Epithelial cell of proximal tubule (primary cell): ENCODE data around the gene KAZALD1. TPM values are rescaled to one million over a fixed set of nuclear protein-coding genes. Genes with fewer than 3 reads are reported as not detected.

ENCODE experiments used
- DNase-seq: peaks from one replicate; pipeline ENCODE4 v3.0.0-alpha.2; 2011; ENCODE audit warnings: low read depth
- H3K4me3 ChIP-seq: 2 replicates; pipeline ENCODE4 v1.5.1; 2011; ENCODE audit warnings: low read depth, mild to moderate bottlenecking, low read length
- total RNA-seq: library from RNA; depleted of rRNA; stranded (reverse); fragments of >200 nt; gene quantifications from 2 replicates; pipeline ENCODE4 v1.2.3, GENCODE V29; 2015
- TF ChIP-seq, protein P1 (sequence below): conservative IDR thresholded peaks from 2 replicates; pipeline ENCODE4 v1.5.1; 2012; ENCODE audit warnings: low read depth, mild to moderate bottlenecking, low read length

Gene KAZALD1
- total RNA-seq, 1 donor from 2014 or later: 2.9 TPM

DNA sequence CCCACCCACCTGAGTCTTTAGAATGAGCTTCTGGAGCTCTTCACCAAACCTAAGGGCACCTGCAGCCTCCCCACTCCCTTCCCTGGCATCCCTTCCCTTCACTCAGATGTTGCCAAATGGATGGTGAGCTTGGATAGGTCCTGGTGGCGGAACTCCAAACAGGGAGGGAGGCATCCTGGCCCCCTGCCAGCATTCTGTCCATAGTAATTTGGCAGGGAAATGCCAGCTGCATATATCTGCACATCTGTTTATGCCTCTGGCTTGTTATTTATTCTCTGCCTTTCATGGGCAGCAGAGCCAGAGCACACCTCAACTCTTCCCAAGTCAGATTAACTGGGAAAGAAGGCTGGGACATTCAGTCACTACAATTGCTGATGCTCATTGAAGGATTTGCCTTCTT, 18.1 kb downstream of the KAZALD1 start:
- TF ChIP-seq, protein P1, sequence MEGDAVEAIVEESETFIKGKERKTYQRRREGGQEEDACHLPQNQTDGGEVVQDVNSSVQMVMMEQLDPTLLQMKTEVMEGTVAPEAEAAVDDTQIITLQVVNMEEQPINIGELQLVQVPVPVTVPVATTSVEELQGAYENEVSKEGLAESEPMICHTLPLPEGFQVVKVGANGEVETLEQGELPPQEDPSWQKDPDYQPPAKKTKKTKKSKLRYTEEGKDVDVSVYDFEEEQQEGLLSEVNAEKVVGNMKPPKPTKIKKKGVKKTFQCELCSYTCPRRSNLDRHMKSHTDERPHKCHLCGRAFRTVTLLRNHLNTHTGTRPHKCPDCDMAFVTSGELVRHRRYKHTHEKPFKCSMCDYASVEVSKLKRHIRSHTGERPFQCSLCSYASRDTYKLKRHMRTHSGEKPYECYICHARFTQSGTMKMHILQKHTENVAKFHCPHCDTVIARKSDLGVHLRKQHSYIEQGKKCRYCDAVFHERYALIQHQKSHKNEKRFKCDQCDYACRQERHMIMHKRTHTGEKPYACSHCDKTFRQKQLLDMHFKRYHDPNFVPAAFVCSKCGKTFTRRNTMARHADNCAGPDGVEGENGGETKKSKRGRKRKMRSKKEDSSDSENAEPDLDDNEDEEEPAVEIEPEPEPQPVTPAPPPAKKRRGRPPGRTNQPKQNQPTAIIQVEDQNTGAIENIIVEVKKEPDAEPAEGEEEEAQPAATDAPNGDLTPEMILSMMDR: no peak
- no peak for DNase-seq
- no peak overlapping the region for H3K4me3 ChIP-seq

DNA sequence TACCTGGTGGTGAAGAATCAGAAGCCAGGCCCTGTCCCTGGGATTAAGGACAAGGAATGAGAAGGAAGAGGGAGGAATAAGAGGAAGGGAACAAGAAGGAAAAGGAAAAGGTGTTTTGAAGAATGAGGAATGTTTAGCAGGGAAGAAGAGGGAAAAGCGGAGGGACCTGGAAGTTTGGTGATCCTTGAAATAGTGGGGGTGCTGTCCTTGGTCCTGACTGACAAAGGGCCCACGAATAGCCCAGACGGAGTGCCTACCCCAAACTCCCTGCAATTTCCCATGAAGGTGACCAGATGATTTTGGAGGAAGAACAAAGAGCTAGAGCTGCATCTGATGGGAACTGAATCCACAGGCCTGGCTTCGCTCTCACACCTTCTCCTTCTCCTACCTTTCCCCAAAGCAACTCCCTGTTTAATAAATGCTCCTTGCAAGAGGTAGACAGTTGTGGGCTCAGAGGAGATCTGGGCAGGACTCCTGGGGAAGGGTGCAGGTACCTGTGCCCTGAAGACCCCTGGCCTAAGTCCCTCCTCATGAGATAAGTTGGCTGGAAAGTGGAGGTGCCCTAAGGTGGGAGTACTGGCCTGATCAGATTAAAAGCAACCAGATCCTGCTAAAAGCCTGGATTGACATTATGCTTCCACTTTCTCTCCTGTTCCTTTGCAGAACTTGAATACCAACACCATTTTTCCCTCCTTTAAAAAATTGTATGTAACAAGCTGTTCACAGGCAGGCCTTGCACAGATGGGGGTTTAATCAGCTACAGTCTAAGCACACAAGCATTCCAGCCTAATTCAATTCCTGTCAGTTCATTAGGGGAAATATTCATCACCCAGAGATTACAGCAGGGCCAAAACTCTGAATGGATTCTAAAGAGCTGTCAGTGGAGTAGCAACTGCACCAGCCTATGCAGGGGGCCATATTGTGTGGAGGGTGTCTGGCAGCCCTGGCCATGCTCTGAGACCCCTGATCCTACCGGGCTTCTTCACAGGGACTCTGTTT, 19.4 kb downstream of the KAZALD1 start:
- DNase-seq: no peak
- H3K4me3 ChIP-seq: no peak overlapping the region
- TF ChIP-seq, protein P1: no peak

DNA sequence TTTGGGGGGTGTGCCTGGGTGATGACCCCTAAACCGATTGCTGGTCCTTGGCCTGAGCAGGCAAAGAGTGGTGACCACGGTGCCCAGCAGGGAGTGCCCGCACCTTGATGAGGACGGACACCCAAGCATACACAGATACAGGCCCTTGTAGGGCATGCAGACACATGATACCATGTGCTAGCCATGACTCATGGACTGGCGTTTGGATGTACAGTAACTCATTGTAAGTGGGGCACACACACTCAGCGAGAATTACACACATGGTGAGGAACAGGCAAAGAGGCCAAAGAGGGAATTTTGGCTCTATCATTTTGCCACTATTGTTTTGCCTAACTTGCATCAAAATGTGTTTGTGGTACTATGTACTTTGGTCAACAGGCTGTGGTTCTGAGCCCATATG, 24.1 kb downstream of the KAZALD1 start:
- no peak for DNase-seq
- TF ChIP-seq, protein P1: no peak
- H3K4me3 ChIP-seq: no peak overlapping the region

DNA sequence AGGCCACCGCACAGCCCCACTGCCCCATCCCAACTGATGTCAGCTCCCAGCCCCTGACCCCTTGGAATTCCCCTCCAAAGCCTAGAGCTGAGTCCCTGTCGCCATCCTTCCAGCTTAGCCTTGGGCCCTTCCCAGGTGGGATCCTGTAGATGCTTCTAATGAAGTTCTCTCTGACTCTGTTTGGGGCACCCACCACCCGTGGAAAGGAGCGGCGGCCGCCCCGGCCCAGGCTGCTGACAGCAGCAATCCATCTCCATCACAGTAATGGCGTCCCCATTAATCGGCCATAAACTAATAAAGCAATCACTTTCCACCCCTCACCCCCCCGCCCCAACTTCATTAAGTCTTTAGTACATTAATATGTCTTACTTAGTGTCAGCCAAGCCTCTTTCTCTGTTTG, 25.6 kb downstream of the KAZALD1 start:
- TF ChIP-seq, protein P1: no peak
- no peak overlapping the region for H3K4me3 ChIP-seq

DNA sequence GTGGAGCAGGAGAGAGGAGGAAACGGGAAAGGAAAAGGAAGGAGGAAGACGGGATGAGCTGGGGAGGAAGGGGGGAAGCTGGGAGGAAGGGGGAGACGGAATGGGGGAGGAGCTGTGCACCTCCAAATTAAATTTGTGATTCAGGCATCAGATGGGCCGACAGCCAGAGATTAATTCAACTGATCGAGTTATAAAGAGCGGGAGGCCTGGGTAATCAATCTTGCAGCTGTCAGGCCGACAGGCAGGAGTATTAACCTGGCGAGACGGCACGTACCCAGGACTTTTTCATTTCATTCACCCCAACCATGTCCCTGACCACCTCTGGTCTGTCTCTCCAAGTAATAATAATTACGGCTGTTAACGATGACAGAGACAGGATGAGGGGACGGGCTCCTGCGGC, 26.2 kb downstream of the KAZALD1 start:
- TF ChIP-seq, protein P1: no peak
- no peak overlapping the region for H3K4me3 ChIP-seq
- DNase-seq: no peak

More for the DNA sequence above, 25.6 kb downstream of the KAZALD1 start:
- DNase-seq: no peak

DNA sequence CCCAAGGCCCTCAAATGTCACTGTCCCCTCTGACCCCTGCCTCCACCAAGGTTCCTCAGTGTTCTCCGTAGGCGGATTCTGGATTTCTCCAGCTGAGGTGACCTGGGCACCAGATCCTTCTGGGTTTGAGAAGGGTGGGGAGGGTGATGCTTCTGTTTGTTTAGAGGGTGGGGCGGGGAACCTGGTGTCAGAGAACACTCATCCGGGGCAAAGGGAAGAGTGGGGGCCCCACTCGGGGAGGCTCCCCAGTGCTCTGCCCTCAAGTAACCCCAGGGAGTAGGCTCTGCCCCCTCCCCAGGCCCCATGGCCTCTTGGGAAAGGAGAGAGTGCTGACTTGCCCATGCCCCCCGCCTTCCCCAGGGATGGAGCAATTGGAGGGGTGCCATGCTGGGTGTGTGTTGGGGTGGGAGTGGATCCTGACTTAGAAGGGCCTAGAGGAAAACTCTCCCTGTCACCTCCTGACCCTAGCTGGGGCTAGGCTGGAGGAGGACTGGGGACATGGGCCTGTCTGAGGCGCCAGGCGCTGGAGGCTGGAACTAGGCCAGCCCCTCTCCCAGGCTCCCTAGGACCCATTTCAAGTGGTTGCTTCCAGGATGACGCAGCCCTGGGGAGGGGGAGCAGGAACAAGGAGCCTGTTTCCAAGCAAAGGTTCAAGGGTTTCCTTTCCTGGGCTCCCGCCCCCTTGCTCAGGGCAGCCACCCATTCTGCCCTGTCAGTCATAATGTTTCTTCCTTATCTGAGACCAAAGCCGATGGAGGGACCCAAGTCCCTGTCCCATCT, 27.9 kb downstream of the KAZALD1 start:
- TF ChIP-seq, protein P1: no peak
- H3K4me3 ChIP-seq: no peak overlapping the region
- no peak for DNase-seq
